Measurements from ENCODE around the gene D2HGDH. TPM values are rescaled to one million over a fixed set of nuclear protein-coding genes. Genes with fewer than 3 reads are reported as not detected.
A peak's percentile ranks its signal among the peaks of the same experiment; 100 is the strongest.

D2HGDH gene
- total and polyA plus RNA-seq, 2 of the 13 experiments (the other 11 are each of a cell fraction or from before 2014, with no cell fraction given) = 19.2 to 20.3 TPM

GRCh38 chr2:241703032-241703604, 31.3 kb upstream of the D2HGDH start (continued):
- TF ChIP-seq FUBP1 (CRISPR knock-in tag; IDR thresholded peaks at IDR 0.05; ENCODE audit: borderline replicate concordance) (0 out of 2 replicates have a peak, but pooled peaks have one; percentile 63), AGO1 (IDR thresholded peaks at IDR 0.05; ENCODE audit: low read depth, low read length, poor library complexity, severe bottlenecking) (peak; percentile 15), SMAD9 (CRISPR knock-in tag; IDR thresholded peaks at IDR 0.05) (0 out of 2 replicates have a peak, but pooled peaks have one; percentile 73), ZNF672 (CRISPR knock-in tag; IDR thresholded peaks at IDR 0.05) (no peak), GLI4 (CRISPR knock-in tag; IDR thresholded peaks at IDR 0.05; ENCODE audit: borderline replicate concordance) (peak; percentile 51; the same call in 1 of the 2 replicates), ZFP91 (CRISPR knock-in tag; IDR thresholded peaks at IDR 0.05; ENCODE audit: borderline replicate concordance) (peak; percentile 60; the same call in 1 of the 2 replicates), DNMT3B (CRISPR knock-in tag; conservative IDR thresholded peaks at IDR 0.05) (no peak), NFATC3 (CRISPR knock-in tag; IDR thresholded peaks at IDR 0.05) (0 out of 2 replicates have a peak, but pooled peaks have one; percentile 73), ZNF784 (CRISPR knock-in tag; IDR thresholded peaks at IDR 0.05; ENCODE audit: borderline replicate concordance) (peak; percentile 81; the same call in 1 of the 2 replicates), NR2F2 (IDR thresholded peaks at IDR 0.05; ENCODE audit: borderline replicate concordance, low read depth) (0 out of 2 replicates have a peak, but pooled peaks have one; percentile 0), HNF1B (CRISPR knock-in tag; IDR thresholded peaks at IDR 0.05) (peak; percentile 56; the same call in 1 of the 2 replicates), ZNF770 (CRISPR knock-in tag; IDR thresholded peaks at IDR 0.05) (peak; percentile 28; the same call in 1 of the 2 replicates), ZNF746 (CRISPR knock-in tag; IDR thresholded peaks at IDR 0.05) (0 out of 2 replicates have a peak, but pooled peaks have one; percentile 9)

Measured in HepG2 (cell line).